Thymus (tissue), 14 donors: Measurements from ENCODE around the gene HCN2. TPM values are rescaled to one million over a fixed set of nuclear protein-coding genes. Genes with fewer than 3 reads are reported as not detected.
A peak's percentile ranks its signal among the peaks of the same experiment; 100 is the strongest.

Experiments used
- DNase-seq, 9 donors: peaks; one replicate each; pipeline ENCODE4 v3.0.0-alpha.2; 2013; ENCODE audit warnings: low spot score in 9 of 9, low read depth in 6 of 9, missing footprints in 1 of 9
- H3K27ac ChIP-seq, 2 donors: one replicate each; pipeline ENCODE4 v1.5.1; 2013; ENCODE audit warnings: control low read depth in 1 of 2, low read depth in 1 of 2, low read length in 1 of 2, mild to moderate bottlenecking in 1 of 2, moderate library complexity in 1 of 2
- H3K27me3 ChIP-seq, 2 donors: one replicate each; pipeline ENCODE4 v1.5.1; 2013; ENCODE audit warnings: low read length in 1 of 2; ENCODE audit not compliant: control insufficient read depth in 2 of 2, insufficient read depth in 1 of 2
- H3K36me3 ChIP-seq, 2 donors: one replicate each; pipeline ENCODE4 v1.5.1; 2013; ENCODE audit warnings: low read length in 1 of 2, mild to moderate bottlenecking in 1 of 2, moderate library complexity in 1 of 2; ENCODE audit not compliant: control insufficient read depth in 2 of 2, insufficient read depth in 2 of 2
- H3K4me1 ChIP-seq, 2 donors: one replicate each; pipeline ENCODE4 v1.5.1; 2013; ENCODE audit warnings: low read length in 2 of 2; ENCODE audit not compliant: control insufficient read depth in 2 of 2, insufficient read depth in 2 of 2
- H3K4me3 ChIP-seq, 2 donors: one replicate each; pipeline ENCODE4 v1.5.1; 2013; ENCODE audit warnings: low read length in 2 of 2, control low read depth in 1 of 2, mild to moderate bottlenecking in 1 of 2
- H3K9me3 ChIP-seq, 2 donors: one replicate each; pipeline ENCODE4 v1.5.1; 2013; ENCODE audit warnings: low read length in 1 of 2, mild to moderate bottlenecking in 1 of 2; ENCODE audit not compliant: control insufficient read depth in 2 of 2, insufficient read depth in 1 of 2
- WGBS: extraction: QIAGEN DNeasy Blood & Tissue Kit; methylation state at CpG from one replicate; pipeline ENCODE4 v1.1.7; 2013; 5-methylcytosine and 5-hydroxymethylcytosine counted together
- long read RNA-seq, 10 donors: transcript quantifications; one replicate each; lab custom pipeline, GENCODE V29; 2026
- polyA plus RNA-seq: library from polyadenylated mRNA; stranded (reverse); fragments of 200-250 nt; gene quantifications from one replicate; pipeline ENCODE4 v1.2.3, GENCODE V29; 2013
- total RNA-seq: library from RNA; stranded (reverse); fragments of 120-200 nt; gene quantifications from one replicate; pipeline ENCODE4 v1.2.4, GENCODE V29; 2013
- donor health status: healthy.

The HCN2 gene
- 0.05 TPM for total RNA-seq
- polyA plus RNA-seq = 0.46 TPM
- long read RNA-seq, donor 1 = 0 reads
- long read RNA-seq, donor 2 = 0 reads
- long read RNA-seq, donor 3 = 0 reads
- long read RNA-seq, donor 4 = 0 reads
- long read RNA-seq, donor 5 = 0 reads
- long read RNA-seq, donor 6 = 0 reads
- long read RNA-seq, donor 7 = 0 reads
- long read RNA-seq, donor 8 = 0 reads
- long read RNA-seq, donor 9 = 0 reads
- long read RNA-seq, donor 10 = 0 reads

GRCh38 chr19:589693-590395 lies at the start of gene HCN2:
Gene HCN2, plus strand, starts transcription at chr19:589881. Its CDS starts 65 bp downstream, at chr19:589946.
- peaks cover 58 to 89% of the 10 kb centered on the region in 2 donors for H3K27me3 ChIP-seq
- H3K9me3 ChIP-seq = peaks cover 0 to 4% of the 10 kb centered on the region in 2 donors
- DNase-seq = no peak
- peaks cover 0 to 4% of the 10 kb centered on the region in 2 donors for H3K4me1 ChIP-seq
- no peak within 1 kb of the TSS for H3K27ac ChIP-seq
- no peaks in the 10 kb centered on the region for H3K36me3 ChIP-seq
- under 1% methylated on average over 95 of the region's 132 CpGs for WGBS
- peak within 1 kb of the TSS in 1 of 2 donors; percentile 45 for H3K4me3 ChIP-seq

- no peak overlapping the region for H3K27ac ChIP-seq
- no peak for DNase-seq
- H3K4me3 ChIP-seq = no peak overlapping the region
- 96% methylated on average over 51 of the region's 51 CpGs for WGBS
- H3K4me1 ChIP-seq = peaks cover 0 to 18% of the 10 kb centered on the region in 2 donors
- H3K9me3 ChIP-seq = no peaks in the 10 kb centered on the region
- H3K36me3 ChIP-seq = peaks cover 38 to 52% of the 10 kb centered on the region in 2 donors
- H3K27me3 ChIP-seq = no peaks in the 10 kb centered on the region
Measured at GRCh38 chr19:540867-541637, 48.6 kb upstream of the HCN2 start.

- peaks cover 32 to 46% of the 10 kb centered on the region in 2 donors for H3K36me3 ChIP-seq
- no peak overlapping the region for H3K4me3 ChIP-seq
- H3K27ac ChIP-seq = no peak overlapping the region
- H3K27me3 ChIP-seq = no peaks in the 10 kb centered on the region
- WGBS = 97% methylated on average over 26 of the region's 26 CpGs
- peaks cover 0 to 18% of the 10 kb centered on the region in 2 donors for H3K4me1 ChIP-seq
- H3K9me3 ChIP-seq = no peaks in the 10 kb centered on the region
- DNase-seq = no peak
Measured at GRCh38 chr19:541699-542098, 48.0 kb upstream of the HCN2 start.

DNA sequence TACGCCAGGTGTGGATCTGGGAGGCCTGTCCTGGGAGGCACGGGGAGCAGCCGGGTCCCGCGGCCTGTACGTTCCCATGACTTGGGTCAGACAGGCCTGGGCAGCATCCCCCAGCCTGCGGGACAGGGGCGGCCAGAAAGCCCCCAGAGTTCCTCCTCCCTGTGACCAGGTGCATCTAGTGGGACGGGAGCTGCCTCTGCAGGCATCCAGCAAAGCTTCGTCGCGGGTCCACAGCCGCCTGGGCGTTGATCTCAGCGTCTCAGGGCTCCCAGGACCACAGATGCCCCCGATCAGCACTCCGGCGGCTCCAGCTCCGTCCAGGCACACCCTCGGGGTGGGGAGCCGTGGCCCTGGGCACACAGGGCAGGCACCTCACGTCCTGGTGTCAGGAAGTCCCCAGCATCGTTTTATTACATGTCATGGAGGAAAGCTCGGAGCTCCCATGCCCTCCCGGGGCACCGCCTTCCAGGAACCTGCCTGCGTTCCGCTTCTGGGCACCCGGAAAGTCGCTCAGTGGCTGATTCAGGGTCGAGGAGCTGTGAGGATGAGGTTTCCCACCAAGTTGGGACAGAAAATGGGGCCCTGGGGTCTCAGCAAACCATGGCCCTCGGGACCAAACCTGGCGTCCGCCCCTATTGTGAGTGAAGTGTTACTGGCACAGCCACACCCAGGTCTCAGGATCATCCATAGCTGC lies 47.4 kb upstream of the HCN2 start:
- no peaks in the 10 kb centered on the region for H3K9me3 ChIP-seq
- DNase-seq = no peak
- no peak overlapping the region for H3K4me3 ChIP-seq
- H3K27ac ChIP-seq = no peak overlapping the region
- WGBS = 98% methylated on average over 34 of the region's 34 CpGs
- peaks cover 28 to 40% of the 10 kb centered on the region in 2 donors for H3K36me3 ChIP-seq
- H3K27me3 ChIP-seq = no peaks in the 10 kb centered on the region
- H3K4me1 ChIP-seq = peaks cover 0 to 18% of the 10 kb centered on the region in 2 donors

- H3K27ac ChIP-seq = peak within 1 kb of the TSS; percentile 37 to 47
- peaks cover 0 to 18% of the 10 kb centered on the region in 2 donors for H3K4me1 ChIP-seq
- H3K27me3 ChIP-seq = no peaks in the 10 kb centered on the region
- no peaks in the 10 kb centered on the region for H3K9me3 ChIP-seq
- peak in 4 of 9 donors; percentile 32 to 73 (median 52) for DNase-seq
- peaks cover 21 to 24% of the 10 kb centered on the region in 2 donors for H3K36me3 ChIP-seq
- H3K4me3 ChIP-seq = peak within 1 kb of the TSS; percentile 2 to 33
- 74% methylated on average over 31 of the region's 31 CpGs for WGBS
Measured at GRCh38 chr19:543910-544608, 45.6 kb upstream of the HCN2 start, which contains the start of gene GZMM. Gene GZMM, plus strand, starts transcription at chr19:544053. Its CDS starts 19 bp downstream, at chr19:544072.

GRCh38 chr19:547117-547516 lies 42.6 kb upstream of the HCN2 start:
- Histone ChIP-seq H3K27ac (no peak overlapping the region), H3K4me3 (no peak overlapping the region), H3K4me1 (peaks cover 0 to 18% of the 10 kb centered on the region in 2 donors), H3K27me3 (peaks cover 0 to 7% of the 10 kb centered on the region in 2 donors), H3K36me3 (peaks cover under 1 to 6% of the 10 kb centered on the region in 2 donors), H3K9me3 (no peaks in the 10 kb centered on the region)
- DNase-seq = no peak
- WGBS = 95% methylated on average over 15 of the region's 15 CpGs

DNA sequence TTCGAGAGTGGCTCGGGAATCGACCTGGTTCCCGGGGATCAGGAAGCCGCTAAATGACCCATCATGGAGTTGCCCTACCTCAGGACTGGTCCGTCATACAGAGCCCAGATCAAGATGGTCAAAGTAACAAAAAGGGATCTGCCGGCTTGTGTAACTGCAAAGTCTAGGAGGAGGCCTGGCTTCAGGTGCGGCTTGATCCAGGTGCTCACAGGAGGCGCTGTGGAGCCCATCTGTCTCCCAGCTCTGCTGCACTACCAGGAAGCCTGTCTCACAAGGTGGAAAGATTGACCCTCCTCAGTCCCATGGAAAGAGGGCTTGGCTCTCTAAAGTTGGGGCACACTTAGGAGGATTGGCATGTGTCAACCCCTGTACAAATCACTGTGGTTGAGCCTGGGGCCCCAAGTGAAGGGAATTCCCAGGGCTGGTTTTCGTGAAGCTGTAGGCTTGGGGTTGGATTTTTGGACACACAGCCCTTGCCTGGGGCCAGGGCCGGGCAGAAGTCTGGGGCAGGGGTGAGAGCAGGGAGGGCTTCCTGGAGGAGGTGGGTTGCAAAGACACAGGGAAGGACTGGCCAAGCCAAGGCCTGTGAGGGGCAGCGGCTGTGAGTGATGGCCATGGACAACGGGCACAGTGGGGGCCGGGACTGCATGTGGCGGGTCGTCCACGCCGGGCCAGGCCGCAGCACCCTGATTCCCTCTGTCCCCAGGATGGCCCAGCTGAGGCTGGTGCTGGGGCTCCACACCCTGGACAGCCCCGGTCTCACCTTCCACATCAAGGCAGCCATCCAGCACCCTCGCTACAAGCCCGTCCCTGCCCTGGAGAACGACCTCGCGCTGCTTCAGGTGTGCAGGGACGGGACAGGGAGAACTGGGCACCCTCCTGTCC lies 41.6 kb upstream of the HCN2 start:
- no peak for DNase-seq
- Histone ChIP-seq H3K4me3 (no peak overlapping the region), H3K9me3 (no peaks in the 10 kb centered on the region), H3K36me3 (no peaks in the 10 kb centered on the region), H3K27me3 (peaks cover 0 to 9% of the 10 kb centered on the region in 2 donors), H3K4me1 (peaks cover 0 to 17% of the 10 kb centered on the region in 2 donors), H3K27ac (no peak overlapping the region)
- WGBS = 91% methylated on average over 26 of the region's 26 CpGs
